Astrocyte (in vitro differentiated cells and primary cell): ENCODE data around the gene ERI2. TPM values are rescaled to one million over a fixed set of nuclear protein-coding genes. Genes with fewer than 3 reads are reported as not detected.

ENCODE experiments used
- total RNA-seq: library from RNA; stranded (reverse); gene quantifications from 2 replicates; pipeline ENCODE4 v1.2.1, GENCODE V29; 2021

ERI2 gene
- total RNA-seq, 1 donor from 2014 or later: 12.9 TPM

Other genes with a start within 250 kb of the ERI2 start
- gene ACSM2B, start 230.1 kb downstream of the ERI2 start, total RNA-seq: not detected in 2 replicates
- 0.43 and 0.46 TPM in 2 replicates for gene ACSM1, start 108.8 kb downstream of the ERI2 start, total RNA-seq
- 26.4 and 28.6 TPM in 2 replicates for gene THUMPD1, start 64.7 kb downstream of the ERI2 start, total RNA-seq
- gene ACSM3, start 42.5 kb downstream of the ERI2 start, total RNA-seq: 5.3 and 7.4 TPM in 2 replicates
- 0.99 and 1.8 TPM in 2 replicates for gene REXO5, start 55 bp upstream of the ERI2 start, total RNA-seq
- gene DCUN1D3, start 93.9 kb upstream of the ERI2 start, total RNA-seq: 33.0 and 34.0 TPM in 2 replicates
- gene LYRM1, start 94.3 kb upstream of the ERI2 start, total RNA-seq: 23.0 and 24.1 TPM in 2 replicates